GM21737 (cell line): ENCODE measurements around the gene CHADL.
A peak's percentile ranks its signal among the peaks of the same experiment; 100 is the strongest.

Source experiments
- ATAC-seq: cut with Tn5 transposase; IDR thresholded peaks from one replicate; pipeline ENCODE4 v1.9.1; 2021; ENCODE audit warnings: mild to moderate bottlenecking, moderate library complexity; ENCODE audit not compliant: unreplicated experiment

Gene CHADL

DNA sequence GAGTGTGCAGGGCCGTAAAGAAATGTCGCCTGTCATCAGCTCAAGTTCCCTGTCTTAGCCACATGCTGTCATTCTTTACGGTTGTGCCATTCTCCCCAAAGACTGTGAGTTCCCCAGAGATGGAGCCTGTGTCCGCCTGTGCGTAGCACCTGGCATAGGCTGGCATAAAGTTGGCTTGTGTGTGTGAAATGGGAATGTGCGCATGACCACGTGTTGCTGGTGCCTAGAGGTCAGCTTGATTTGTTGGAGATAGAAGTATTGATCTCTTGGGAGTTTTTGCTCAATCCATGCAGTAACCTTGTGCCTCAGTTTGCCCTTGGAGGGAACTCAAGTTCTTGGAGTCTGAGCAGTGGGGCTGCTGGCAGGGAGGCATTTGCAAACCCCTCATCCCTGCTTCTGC, 9.4 kb downstream of the CHADL start:
- ATAC-seq, result no peak

DNA sequence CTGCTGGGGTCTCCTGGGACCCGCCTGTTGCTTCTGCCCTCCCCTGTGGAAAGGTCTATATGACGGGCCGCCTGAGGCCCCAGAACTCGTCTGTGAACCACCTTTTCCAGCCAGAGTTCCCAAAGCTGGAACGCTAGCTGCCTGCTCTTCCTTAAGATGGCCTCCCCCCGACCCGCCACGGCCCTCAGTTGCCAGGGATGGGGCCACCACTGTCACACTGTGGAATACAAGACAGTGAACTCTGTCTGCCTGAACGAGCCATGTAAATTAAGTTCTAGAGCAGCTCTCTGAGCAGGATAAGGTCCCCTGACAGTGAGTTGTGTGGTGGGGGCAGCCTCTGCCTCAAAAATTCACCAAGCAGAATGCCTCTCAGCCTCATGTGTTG, 10.3 kb downstream of the CHADL start:
- no peak for ATAC-seq

DNA sequence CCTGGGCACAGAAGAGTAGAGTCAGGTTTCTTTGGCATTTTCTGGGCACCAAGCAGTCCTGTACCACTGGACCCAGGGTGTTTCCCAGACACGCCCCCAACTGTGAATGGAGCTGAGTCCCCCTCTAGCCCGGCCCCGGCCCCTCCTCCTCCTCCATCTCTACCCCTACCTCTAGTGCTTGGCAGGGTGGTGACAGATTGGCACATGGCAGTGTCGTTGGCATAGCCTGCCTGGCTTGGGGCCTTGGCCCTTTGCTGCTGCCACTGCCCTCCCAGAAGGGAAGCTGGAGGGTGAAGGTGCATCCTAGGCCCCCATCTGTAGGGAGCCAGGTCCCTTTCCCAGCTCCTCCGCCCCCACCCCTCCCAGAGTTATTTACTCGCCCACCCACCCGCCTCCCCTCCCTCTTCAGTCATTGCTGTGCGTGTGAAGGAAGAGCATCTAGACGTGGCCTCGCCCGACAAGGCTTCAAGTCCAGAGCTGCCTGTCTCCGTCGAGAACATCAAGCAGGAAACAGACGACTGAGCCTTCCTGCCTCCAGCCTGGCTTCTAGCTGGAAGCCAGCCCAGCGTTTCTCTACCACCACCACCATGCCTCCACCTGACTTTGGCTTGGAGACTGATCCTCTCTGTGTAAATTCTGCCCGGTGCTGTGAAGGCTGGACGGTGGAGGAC, 10.9 kb downstream of the CHADL start:
- ATAC-seq, result no peak

DNA sequence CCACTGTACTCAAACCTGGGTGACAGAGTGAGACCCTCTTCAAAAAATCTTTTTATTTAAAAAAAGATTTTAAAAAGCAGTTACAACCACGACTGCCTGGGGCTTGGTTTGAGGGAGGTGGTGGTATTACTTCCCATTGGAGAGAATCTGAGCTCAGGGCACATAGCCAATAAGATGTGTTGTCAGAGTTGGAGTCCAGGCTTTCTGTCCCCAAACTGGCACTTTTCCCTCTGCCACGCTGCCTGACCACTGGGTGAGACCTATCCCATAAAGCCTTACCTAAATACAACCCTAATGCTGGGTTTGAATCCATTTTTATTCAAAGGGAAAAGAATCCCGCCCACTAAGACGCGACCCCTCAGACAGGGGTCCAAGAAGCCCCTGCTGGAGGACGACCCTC, 11.5 kb downstream of the CHADL start:
- ATAC-seq, result no peak

DNA sequence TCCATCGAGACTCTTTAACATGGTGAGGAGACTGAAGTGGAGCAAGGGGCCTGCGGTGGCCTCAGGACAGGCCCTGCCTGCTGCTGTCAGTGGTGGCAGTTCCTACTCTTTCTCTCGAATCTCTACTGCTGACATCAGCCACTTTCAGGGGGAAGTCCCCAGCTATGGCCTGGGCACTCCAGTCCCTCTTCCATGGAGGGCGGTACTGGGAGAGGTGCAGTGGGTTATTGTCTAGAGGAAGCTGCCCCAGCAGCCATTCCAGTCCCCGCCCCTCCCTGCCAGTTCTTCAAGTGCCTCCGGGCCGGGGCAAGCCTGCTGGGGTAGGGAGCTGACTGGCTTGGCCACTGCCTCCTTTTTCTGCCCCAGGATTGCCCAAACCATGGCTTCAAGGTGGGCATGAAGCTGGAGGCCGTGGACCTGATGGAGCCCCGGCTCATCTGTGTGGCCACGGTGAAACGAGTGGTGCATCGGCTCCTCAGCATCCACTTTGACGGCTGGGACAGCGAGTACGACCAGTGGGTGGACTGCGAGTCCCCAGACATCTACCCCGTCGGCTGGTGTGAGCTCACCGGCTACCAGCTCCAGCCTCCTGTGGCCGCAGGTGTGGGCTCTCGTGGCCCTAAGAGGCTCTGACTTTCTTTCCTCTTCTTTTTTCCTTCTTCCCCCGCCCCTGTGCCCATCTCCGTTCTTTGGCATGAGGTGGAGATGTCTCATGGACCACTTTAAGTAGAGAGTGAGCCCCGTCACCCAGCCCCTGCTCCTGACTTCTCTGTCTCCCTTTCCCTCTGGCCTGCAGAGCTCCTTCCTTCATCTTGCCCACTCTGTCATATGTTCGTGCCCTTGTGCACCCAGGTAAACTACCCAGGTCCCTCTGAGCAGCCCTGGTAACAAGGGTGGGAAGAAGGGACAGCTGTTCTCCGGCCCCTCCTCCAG, 13.7 kb downstream of the CHADL start:
- no peak for ATAC-seq

DNA sequence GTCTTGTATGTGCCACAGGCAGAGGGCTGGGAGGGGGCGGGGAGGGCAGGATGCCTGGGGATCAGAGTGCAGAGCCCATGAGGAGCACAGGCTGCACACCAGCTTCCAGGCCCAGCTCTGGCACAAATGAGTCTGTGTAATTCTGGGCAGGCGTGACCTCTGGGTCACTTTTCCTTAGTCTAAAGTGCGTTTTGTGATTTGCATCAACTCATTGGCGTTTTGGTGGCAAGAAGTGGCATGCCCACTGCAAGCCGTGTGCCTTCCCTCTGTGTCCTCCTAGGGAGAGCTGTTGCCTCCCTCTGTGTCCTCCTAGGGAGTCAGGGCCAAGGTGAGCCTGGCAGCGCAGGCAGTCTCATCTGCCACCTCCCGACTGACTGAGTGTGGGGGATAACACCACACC, 17.2 kb downstream of the CHADL start:
- ATAC-seq, result no peak

DNA sequence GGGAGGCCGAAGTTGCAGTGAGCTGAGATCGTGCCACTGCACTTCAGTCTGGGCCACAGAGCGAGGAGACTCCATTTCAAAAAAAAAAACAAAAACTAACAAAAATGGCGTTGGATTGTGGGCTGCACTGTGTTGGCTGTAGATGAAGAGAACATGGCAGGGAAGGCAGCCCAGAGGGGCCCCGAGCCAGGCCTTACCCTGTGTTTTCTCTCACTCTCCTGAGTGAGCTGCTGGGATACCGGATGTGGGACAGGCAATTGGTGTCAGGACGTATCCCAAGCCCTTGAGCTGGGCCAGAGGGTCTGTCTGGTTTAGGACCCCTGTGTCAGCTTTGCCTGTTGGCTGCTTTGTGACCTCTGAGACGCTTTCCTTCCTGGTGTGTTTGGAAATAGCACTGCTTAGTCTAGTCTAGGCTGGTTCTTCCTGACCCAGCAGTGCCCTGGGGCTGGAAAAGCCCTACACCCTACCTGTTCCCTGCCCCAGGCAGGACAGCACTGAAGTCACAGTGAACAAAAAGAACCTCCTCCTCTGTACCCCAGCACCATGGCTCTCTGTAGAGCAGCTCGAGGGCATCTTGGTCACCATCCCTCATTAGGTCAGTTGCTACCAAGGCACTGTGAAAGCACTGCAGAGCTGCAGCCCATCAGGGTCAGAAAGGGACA, 17.8 kb downstream of the CHADL start:
- no peak for ATAC-seq

DNA sequence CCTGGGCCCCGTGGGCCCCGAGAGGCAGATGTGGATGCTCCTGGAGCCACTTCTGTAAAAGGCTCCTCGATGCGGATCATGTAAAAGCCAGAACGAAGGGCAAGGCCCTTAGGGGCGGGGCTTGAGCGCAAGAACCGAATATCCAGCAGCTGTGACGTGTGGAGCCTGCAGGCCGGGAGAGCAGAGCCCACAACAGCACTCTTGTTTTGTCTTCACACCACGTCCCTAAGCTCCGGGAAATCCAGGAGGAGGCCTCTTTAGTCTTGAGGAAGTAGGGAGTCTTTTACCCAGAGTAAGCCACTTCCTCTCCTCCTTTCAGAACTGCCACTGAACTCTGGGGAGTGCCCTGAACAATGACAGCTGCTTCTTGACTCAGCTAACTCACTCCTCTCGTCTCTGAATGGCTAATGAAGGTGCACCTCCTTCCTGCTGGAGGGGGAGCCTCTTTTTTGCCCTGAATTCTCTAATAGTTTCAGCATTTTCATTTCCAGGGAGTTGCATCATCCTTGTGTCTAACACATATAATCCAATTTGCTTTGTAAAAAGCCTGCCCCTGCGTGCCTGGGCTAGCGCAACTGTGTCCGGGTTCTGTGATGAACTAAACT, 23.1 kb downstream of the CHADL start:
- ATAC-seq, result peak; percentile 66

DNA sequence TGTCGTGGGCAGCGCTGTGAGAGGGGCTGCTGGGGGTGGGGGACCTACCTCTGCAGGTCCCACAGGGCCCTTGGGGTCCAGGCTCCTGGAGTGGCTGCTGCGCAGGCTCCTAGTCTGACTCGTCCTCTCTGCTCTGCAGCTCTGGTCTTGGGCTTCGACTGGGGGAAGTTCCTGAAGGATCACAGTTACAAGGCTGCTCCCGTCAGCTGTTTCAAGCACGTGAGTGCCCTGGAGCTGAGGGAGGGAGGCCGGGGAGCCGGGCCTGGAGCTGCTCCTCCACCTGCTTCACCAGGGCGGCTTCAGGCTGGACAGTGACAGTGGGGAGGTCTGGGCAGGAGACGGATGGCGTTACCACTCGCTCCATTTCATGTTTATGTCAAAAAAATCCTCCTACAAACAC, 23.7 kb downstream of the CHADL start:
- no peak for ATAC-seq

DNA sequence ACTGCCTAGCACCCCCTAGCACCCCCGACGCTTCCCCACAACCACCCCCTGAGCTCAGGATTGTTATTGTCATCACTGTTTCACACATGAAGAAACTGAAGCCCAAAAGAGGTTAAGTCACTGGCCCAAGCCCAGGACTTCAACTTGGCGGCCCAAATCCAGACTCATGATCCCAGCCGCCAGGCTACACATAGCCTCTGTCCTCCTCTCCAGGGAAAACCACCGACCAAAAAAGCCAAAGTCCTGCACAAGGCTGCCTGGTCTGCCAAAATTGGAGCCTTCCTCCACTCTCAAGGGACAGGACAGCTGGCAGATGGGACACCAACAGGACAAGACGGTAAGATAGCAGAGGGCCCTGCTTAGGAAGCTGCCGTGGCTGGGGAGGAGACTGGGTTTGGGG, 24.8 kb downstream of the CHADL start:
- ATAC-seq, result no peak

DNA sequence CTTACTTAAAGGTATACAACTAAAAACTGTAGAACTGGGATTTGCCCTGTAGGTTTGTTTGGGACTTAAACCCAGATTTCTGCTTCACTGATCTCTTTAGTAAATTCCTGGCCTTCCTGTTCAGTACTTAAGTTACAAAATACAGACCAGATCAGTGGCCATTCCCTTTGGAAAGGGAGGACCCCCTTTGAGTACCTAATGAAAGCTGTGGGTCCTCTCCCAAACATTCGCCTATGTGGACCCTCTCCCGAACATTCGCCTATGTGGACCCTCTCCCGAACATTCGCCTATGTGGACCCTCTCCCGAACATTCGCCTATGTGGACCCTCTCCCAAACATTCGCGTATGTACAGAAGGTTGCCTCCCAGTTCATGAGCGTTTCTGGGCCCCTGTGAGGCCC, 25.3 kb downstream of the CHADL start:
- ATAC-seq, result no peak

DNA sequence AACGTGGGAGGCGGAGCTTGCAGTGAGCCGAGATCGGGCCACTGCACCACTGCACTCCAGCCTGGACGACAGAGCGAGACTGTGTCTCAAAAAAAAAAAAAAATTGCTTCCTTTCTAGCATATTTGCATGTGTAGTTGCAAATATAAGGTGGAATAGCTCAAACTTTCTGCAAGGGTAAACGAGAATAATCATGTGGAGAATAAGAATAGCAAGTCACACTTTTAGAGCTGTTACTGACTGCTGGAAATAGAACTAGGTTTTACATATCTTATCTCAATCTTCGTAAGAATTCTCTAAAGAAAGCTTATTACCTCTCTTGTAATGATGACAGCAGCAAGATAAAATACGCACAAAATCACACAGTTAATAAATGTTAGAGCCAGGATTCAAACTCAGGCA, 34.0 kb downstream of the CHADL start:
- no peak for ATAC-seq

DNA sequence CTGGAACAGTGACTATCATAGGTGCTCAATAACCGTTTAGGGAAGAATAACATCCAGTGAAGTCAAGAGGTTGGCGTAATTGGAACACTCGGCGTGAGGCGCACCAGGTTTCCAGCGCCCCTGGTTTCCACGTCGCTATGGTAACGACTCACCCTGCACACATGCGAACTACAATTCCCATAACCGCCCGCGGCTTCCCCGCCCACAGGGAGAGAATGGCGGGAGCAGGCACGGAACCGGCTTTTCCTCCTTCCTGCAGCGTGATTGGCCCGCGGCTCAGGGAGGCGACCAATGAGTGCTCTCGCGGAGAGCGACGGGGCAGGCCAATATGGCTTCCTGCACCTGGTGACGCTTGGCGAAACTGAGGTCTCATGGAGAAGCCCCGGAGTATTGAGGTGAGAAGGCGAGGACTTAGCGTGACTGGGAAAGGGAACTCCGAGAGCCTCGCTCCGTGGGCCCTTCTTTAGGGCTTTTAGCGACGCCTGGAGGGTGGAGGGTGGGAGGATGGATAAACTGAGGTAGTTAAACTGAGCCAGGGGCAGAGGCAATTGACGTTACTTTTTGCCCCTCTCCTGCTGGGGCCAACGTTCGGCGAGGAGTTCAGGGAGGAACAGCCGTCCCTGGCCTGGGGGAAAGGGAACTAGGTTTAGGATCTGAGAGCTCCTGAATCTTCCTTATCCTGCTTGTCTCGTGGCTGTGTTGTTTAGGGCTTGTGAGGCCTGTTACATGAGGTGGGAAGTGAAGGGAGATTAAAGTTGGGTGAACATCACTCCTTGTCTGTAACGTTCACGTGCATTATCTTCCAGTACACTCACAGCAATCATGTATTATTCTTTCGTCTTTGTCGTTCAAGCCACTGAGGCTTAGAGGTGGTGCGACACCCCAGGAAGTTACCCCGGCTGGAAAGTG, 35.5 kb downstream of the CHADL start, which contains the start of gene L3MBTL2:
TSS of gene L3MBTL2 (plus strand) at position 321 of the 909 bp plus-strand sequence. CDS start at position 372, 51 bp downstream.
- peak; percentile 94 for ATAC-seq

DNA sequence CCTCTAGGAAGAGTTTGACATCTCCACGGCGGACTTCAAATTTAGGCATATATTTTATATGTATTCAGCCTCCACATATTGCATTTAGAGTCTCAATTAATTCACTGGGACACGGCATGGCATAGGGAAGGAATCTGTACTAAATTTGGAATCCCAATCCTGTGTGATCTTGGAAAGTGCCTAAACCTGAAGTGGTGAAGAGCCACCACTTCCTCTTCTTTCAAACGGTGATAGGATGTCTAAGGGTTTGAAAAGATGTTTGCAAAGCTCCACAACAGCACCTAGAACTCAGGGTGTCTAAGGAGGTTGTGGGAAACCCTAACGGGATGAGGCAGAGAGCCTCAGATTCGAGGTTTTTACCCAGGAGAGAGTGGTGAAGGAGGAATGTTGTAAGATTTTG, 36.7 kb downstream of the CHADL start:
- ATAC-seq, result no peak

DNA sequence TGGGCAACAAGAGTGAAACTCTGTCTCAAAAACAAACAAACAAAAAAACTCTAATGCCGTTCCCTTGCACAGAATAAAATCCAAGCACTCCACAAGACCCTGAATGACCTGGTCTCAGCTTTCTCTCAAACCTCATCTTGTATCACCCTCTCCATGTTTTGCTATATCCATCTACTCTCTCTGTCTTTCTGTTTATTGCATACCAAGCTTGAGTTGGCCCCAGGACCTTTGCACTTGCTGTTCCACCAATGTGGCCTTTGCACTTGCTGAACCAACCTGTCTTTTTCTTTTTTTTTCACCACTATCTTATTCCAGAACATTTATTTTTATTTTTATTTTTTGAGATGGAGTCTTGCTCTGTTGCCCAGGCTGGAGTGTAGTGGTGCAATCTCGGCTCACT, 37.6 kb downstream of the CHADL start:
- no peak for ATAC-seq

DNA sequence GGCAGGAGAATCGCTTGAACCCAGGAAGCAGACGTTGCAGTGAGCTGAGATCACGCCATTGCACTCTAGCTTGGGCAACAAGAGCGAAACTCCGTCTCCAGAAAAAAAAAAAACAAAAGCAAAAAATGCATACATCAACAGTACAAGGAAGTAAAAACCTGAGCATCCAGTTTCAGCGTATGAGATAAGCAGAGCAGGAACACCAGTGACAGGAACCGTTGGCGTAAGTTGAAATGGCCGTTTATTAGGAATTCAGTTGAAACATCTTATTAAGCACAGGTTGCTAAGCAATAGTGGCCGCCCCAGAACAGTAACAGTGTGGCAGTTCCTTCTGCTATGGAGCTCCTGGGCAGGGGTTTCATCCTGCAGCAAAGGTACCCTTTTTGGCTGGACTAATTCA, 39.6 kb downstream of the CHADL start:
- ATAC-seq, result no peak

DNA sequence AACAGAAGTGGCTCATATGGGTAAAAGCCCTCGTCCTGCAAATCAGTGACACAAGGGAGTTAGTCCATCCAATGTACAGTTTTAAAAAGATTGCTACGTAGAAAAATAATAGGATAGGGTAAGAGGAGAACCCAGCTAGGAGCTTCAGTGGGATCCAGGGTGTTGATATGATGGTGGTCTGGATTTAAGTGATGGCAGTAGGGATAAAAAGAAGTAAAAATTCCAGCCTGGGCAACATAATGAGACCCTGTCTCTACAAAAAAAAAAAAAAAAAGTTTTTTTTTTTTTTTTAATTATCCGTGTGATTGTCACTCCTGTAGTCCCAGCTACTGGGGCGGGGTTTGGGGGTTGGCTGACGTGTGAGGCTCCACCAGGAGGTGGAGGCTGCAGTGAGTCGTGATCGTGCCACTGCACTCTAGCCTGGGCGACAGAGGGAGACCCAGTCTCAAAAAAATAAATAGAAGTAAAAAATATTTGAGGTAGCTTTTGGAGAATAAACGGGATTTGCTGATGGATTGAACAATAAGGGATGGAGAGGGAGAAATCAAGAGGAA, 42.6 kb downstream of the CHADL start:
- no peak for ATAC-seq

DNA sequence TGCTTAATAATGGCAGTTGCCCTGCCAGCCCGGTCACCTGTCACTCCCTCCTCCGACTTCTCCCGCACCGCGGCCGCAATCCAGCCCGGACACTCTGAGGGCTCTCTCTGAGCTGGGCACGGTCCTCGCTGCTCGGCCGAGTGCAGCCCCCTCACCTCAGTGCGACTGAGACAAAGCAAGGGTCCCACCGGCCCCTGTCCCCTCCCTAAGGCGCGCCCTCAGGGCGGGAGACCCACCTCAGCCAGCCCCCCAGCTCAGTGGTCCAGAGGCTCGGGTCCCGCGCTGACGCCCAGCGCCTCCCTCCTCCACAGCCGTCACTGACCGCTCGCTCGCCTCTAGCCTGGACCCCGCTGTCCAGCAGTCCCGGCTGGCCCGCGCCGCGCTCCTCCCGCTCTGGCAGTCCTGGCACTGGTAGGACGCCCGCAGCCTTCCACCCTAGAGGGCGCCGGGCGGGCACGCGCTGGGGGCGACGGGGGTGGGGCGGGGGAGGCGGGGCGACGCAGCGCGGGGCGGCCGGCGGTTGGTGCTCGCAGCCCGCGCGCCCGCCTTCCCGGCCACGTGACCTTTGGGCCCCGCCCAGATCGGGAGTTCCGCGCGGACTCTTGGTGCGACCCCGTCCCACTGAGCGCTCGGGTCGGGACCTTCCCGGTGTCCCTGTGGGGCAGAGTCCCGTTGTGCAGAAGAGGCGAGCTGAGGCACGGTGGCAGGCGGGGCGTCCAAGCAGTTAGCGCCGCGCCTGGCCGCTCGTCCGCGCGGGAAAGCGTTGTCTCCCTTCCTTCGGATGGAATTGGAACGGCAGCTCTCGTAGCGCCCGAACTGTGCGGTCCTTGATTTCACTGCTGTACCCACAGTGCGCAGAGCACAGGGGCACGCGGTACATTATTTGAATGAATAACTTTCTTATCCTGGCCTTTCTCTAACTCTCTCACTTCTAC, 43.4 kb downstream of the CHADL start:
- peak; percentile 78 for ATAC-seq

DNA sequence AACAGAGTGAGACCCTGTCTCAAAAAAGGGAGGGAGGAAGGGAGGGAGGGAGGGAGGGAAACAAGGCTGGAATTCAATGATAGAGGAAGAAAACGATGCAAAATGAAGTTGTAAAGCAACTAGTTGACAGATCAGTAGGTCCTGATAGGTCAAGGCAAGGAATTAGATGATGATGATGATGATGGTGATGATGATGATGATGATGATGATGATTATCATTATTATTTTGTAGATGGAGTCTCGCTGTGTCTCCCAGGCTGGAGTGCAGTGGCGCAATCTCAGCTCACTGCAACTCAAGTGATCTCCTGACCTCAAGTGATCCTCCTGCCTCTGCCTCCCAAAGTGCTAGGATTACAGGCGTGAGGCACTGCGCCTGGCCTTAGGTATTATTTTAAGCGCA, 46.9 kb downstream of the CHADL start:
- no peak for ATAC-seq
